Stomach (tissue), 9 donors: ENCODE measurements around the gene ABR. TPM values are rescaled to one million over a fixed set of nuclear protein-coding genes. Genes with fewer than 3 reads are reported as not detected.

Experiments used
- DNase-seq, 2 donors: peaks; one replicate each; pipeline versions ENCODE4 v3.0.0 to v3.0.0-alpha.2; 2013 to 2019
- H3K27ac ChIP-seq, 5 donors: fragments of 200-600 bp in 4 of 5; sonication (generic) in 4 of 5; one replicate each; pipeline ENCODE4 v1.5.1; 2013 to 2019; ENCODE audit warnings: mild to moderate bottlenecking in 1 of 5, moderate library complexity in 1 of 5
- H3K27me3 ChIP-seq, 3 donors: fragments of 200-600 bp; sonication (generic); one replicate each; pipeline ENCODE4 v1.5.1; 2017 to 2019; ENCODE audit warnings: mixed run types in 1 of 3
- H3K36me3 ChIP-seq, 4 donors: fragments of 200-600 bp; sonication (generic); 1 replicate in 3 of 4; 2 replicates in 1 of 4; pipeline ENCODE4 v1.5.1; 2016 to 2019
- H3K4me1 ChIP-seq, 4 donors: fragments of 200-600 bp; sonication (generic); one replicate each; pipeline ENCODE4 v1.5.1; 2016 to 2019
- H3K4me3 ChIP-seq, 4 donors: fragments of 200-600 bp; sonication (generic) in 3 of 4; one replicate each; pipeline ENCODE4 v1.5.1; 2016 to 2019; ENCODE audit warnings: mild to moderate bottlenecking in 1 of 4
- H3K9me3 ChIP-seq, 4 donors: fragments of 200-600 bp; sonication (generic); one replicate each; pipeline ENCODE4 v1.5.1; 2016 to 2019
- EP300 ChIP-seq: sonication (generic); formaldehyde crosslinking; IDR thresholded peaks from one replicate; pipeline ENCODE4 v1.6.1; 2017; ENCODE audit warnings: antibody characterized with exemption
- POLR2A ChIP-seq, 4 donors: fragments of 450-650 bp; IDR thresholded peaks; one replicate each; pipeline ENCODE4 v1.6.1; 2016; ENCODE audit warnings: antibody characterized with exemption in 4 of 4, control low read depth in 2 of 4, mild to moderate bottlenecking in 1 of 4, moderate library complexity in 1 of 4
- POLR2AphosphoS5 ChIP-seq, 3 donors: sonication (generic); formaldehyde crosslinking; IDR thresholded peaks; one replicate each; pipeline ENCODE4 v1.6.1; 2016; ENCODE audit warnings: antibody characterized with exemption in 3 of 3
- WGBS, 5 donors: extraction: QIAGEN DNeasy Blood & Tissue Kit in 3 of 5; methylation state at CpG; one replicate each; pipeline versions ENCODE4 v1.1.5 to v1.1.7; 2013 to 2018; 5-methylcytosine and 5-hydroxymethylcytosine counted together
- intact Hi-C: fragments of 100-400 bp; cut with DNase I; formaldehyde crosslinking; loops from one replicate; pipeline ENCODE4 v1.15.1; 2023; ENCODE audit warnings: low total_unique reads
- polyA plus RNA-seq, 3 donors: library from polyadenylated mRNA; stranded (reverse); fragments of 200-250 nt; gene quantifications; one replicate each; pipeline ENCODE4 v1.2.3, GENCODE V29; 2013
- total RNA-seq, 5 donors: library from RNA; depleted of rRNA; stranded (reverse); fragments of >200 nt; gene quantifications; one replicate each; pipeline versions ENCODE4 v1.1.0 to v1.2.3, GENCODE V29; 2014 to 2016
- TF ChIP-seq, protein P1 (sequence below), 7 experiments: fragments of 450-650 bp in 4 of 7; fragments of 200-600 bp in 3 of 7; sonication (generic) in 3 of 7; IDR thresholded peaks; one replicate each; pipeline ENCODE4 v1.5.1; 2016 to 2019; ENCODE audit warnings: antibody characterized with exemption in 7 of 7, control low read depth in 2 of 7, mild to moderate bottlenecking in 1 of 7
- donor health status: healthy with polysubstance abuse.
- donor health status: Bipolar disorder and iron deficiency.
- donor health status: healthy.

Gene ABR
- total and polyA plus RNA-seq, 8 donors, result 28.3 to 1,523 (median 73.4) TPM

DNA sequence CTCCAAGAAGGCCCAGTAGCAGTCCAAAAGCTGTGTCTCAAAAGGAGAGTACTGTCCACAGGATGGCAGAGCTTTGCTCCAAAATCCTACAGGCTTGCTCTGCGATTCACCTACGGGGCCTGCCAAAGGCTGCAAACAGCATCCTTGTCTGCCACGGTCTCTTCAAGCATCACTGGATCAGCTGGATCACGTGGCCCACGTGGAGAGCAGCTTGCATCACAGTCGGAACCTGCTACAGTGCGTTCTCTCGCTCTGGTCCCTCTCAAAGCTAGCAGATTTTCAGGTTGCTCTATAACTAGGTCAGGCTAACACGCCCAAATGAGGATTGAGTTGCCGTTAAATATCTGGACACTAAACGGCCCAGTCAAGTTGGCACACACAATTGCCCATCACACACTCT lies 191.2 kb downstream of the ABR start:
- no peaks in the 10 kb centered on the region for H3K36me3 ChIP-seq
- TF ChIP-seq EP300, result no peak
- no peak for TF ChIP-seq POLR2AphosphoS5 (IDR thresholded peaks at IDR 0.05)
- TF ChIP-seq, protein P1, sequence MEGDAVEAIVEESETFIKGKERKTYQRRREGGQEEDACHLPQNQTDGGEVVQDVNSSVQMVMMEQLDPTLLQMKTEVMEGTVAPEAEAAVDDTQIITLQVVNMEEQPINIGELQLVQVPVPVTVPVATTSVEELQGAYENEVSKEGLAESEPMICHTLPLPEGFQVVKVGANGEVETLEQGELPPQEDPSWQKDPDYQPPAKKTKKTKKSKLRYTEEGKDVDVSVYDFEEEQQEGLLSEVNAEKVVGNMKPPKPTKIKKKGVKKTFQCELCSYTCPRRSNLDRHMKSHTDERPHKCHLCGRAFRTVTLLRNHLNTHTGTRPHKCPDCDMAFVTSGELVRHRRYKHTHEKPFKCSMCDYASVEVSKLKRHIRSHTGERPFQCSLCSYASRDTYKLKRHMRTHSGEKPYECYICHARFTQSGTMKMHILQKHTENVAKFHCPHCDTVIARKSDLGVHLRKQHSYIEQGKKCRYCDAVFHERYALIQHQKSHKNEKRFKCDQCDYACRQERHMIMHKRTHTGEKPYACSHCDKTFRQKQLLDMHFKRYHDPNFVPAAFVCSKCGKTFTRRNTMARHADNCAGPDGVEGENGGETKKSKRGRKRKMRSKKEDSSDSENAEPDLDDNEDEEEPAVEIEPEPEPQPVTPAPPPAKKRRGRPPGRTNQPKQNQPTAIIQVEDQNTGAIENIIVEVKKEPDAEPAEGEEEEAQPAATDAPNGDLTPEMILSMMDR (IDR thresholded peaks at IDR 0.05), result no peak
- no peak for TF ChIP-seq POLR2A (IDR thresholded peaks at IDR 0.05)
- H3K9me3 ChIP-seq, result no peaks in the 10 kb centered on the region
- H3K4me1 ChIP-seq, result no peaks in the 10 kb centered on the region
- intact Hi-C loops, result no loop called here
- WGBS, 5 donors, result 87 to 90% (median 88%) methylated on average over 11 of the region's 11 CpGs
- no peak overlapping the region for H3K4me3 ChIP-seq
- DNase-seq, result no peak
- H3K27ac ChIP-seq, result no peak overlapping the region
- no peaks in the 10 kb centered on the region for H3K27me3 ChIP-seq

DNA sequence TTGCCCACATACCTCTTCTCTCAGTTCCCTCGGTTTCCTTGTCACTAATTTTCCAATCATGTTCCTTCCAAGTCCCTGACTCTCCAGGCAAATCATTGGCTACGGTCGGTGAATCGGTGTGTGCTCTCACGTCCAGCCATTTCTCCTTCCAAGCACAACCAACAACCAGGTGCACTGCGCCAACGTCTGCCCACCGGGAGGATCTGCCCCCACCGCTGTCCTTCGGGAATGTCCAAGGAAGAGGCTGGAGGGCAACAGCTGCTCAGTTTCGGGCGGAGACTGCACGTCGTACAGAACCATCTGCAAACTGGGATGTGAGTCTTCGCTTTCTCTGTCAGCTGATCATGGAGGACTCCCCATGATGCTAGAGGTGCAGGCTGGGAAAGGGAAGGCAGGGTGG lies 191.8 kb downstream of the ABR start:
- H3K9me3 ChIP-seq, result no peaks in the 10 kb centered on the region
- intact Hi-C loops, result no loop called here
- H3K27me3 ChIP-seq, result no peaks in the 10 kb centered on the region
- WGBS, 5 donors, result 86 to 96% (median 95%) methylated on average over 11 to 15 of the region's 15 CpGs
- H3K27ac ChIP-seq, result no peak overlapping the region
- H3K4me1 ChIP-seq, result no peaks in the 10 kb centered on the region
- DNase-seq, result no peak
- no peaks in the 10 kb centered on the region for H3K36me3 ChIP-seq
- TF ChIP-seq POLR2A (IDR thresholded peaks at IDR 0.05) (no peak), EP300 (no peak), POLR2AphosphoS5 (IDR thresholded peaks at IDR 0.05) (no peak)
- TF ChIP-seq, protein P1 (IDR thresholded peaks at IDR 0.05), result no peak
- H3K4me3 ChIP-seq, result no peak overlapping the region

GRCh38 chr17:986322-986929 lies 193.4 kb downstream of the ABR start:
- H3K4me3 ChIP-seq, result no peak overlapping the region
- no peak overlapping the region for H3K27ac ChIP-seq
- no peak for DNase-seq
- H3K36me3 ChIP-seq, result no peaks in the 10 kb centered on the region
- 90 to 96% (median 92%) methylated on average over 3 to 6 of the region's 6 CpGs for WGBS, 5 donors
- intact Hi-C loops, result no loop called here
- no peaks in the 10 kb centered on the region for H3K9me3 ChIP-seq
- no peak for TF ChIP-seq POLR2A (IDR thresholded peaks at IDR 0.05)
- TF ChIP-seq, protein P1 (IDR thresholded peaks at IDR 0.05), result no peak
- no peak for TF ChIP-seq EP300
- H3K4me1 ChIP-seq, result no peaks in the 10 kb centered on the region
- no peaks in the 10 kb centered on the region for H3K27me3 ChIP-seq

GRCh38 chr17:983921-984320 lies 195.9 kb downstream of the ABR start:
- Histone ChIP-seq H3K4me3 (no peak overlapping the region), H3K36me3 (no peaks in the 10 kb centered on the region), H3K27me3 (no peaks in the 10 kb centered on the region), H3K4me1 (peaks cover 10 to 17% (median 13%) of the 10 kb centered on the region in 4 donors), H3K9me3 (no peaks in the 10 kb centered on the region), H3K27ac (no peak overlapping the region)
- TF ChIP-seq EP300 (no peak), POLR2AphosphoS5 (IDR thresholded peaks at IDR 0.05) (no peak), POLR2A (IDR thresholded peaks at IDR 0.05) (no peak)
- TF ChIP-seq, protein P1 (IDR thresholded peaks at IDR 0.05), result no peak
- WGBS, 5 donors, result 44 to 72% (median 67%) methylated on average over 3 of the region's 3 CpGs
- intact Hi-C loops, result loop anchor here (2.0 kb wide), 1 partner anchor 189 kb away; no protein-coding TSS in a partner anchor
- DNase-seq, result peak in 1 of 2 donors; percentile 57
